Measurements from ENCODE around the gene AIF1.

Gene AIF1

GRCh38 chr6:31619805-31620585 lies 5.0 kb downstream of the AIF1 start:
- Histone ChIP-seq H3K9me2 (replicated peaks; ENCODE audit: insufficient read depth, low read length) (no peaks in the 10 kb centered on the region), H3K27ac (ENCODE audit: low read length) (peak overlapping the region; percentile 99), H3K4me1 (ENCODE audit: low read length) (peaks cover 9% of the 10 kb centered on the region), H4K20me1 (ENCODE audit: insufficient read depth, low read length) (no peaks in the 10 kb centered on the region), H3K9me3 (replicated peaks; ENCODE audit: insufficient read depth, low read length) (no peaks in the 10 kb centered on the region), H3K9ac (ENCODE audit: low read length) (peak overlapping the region; percentile 91), H3K27me3 (replicated peaks; ENCODE audit: insufficient read depth, low read length) (no peaks in the 10 kb centered on the region), H3K4me3 (ENCODE audit: low read length) (peak overlapping the region; percentile 72), H2AFZ (ENCODE audit: low read length) (peak overlapping the region; percentile 63), H3K36me3 (replicated peaks; ENCODE audit: insufficient read depth, low read length) (peaks cover 3% of the 10 kb centered on the region; the same call in 1 of the 2 replicates), H3K4me2 (ENCODE audit: low read depth, low read length) (peak overlapping the region; percentile 66), H3F3A (ENCODE audit: insufficient read depth, low read length) (peaks cover 8% of the 10 kb centered on the region; the same call in 1 of the 2 replicates), H3K79me2 (ENCODE audit: low read length) (peaks cover 44% of the 10 kb centered on the region)
- peak; percentile 98 for DNase-seq
- TF ChIP-seq EZH2 (optimal IDR thresholded peaks at IDR 0.05; ENCODE audit: low read depth, low read length) (no peak), EZH2phosphoT487 (IDR thresholded peaks at IDR 0.05; ENCODE audit: low read length) (no peak)
- TF ChIP-seq, protein P1, sequence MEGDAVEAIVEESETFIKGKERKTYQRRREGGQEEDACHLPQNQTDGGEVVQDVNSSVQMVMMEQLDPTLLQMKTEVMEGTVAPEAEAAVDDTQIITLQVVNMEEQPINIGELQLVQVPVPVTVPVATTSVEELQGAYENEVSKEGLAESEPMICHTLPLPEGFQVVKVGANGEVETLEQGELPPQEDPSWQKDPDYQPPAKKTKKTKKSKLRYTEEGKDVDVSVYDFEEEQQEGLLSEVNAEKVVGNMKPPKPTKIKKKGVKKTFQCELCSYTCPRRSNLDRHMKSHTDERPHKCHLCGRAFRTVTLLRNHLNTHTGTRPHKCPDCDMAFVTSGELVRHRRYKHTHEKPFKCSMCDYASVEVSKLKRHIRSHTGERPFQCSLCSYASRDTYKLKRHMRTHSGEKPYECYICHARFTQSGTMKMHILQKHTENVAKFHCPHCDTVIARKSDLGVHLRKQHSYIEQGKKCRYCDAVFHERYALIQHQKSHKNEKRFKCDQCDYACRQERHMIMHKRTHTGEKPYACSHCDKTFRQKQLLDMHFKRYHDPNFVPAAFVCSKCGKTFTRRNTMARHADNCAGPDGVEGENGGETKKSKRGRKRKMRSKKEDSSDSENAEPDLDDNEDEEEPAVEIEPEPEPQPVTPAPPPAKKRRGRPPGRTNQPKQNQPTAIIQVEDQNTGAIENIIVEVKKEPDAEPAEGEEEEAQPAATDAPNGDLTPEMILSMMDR (IDR thresholded peaks at IDR 0.05; ENCODE audit: low read length), result no peak

DNA sequence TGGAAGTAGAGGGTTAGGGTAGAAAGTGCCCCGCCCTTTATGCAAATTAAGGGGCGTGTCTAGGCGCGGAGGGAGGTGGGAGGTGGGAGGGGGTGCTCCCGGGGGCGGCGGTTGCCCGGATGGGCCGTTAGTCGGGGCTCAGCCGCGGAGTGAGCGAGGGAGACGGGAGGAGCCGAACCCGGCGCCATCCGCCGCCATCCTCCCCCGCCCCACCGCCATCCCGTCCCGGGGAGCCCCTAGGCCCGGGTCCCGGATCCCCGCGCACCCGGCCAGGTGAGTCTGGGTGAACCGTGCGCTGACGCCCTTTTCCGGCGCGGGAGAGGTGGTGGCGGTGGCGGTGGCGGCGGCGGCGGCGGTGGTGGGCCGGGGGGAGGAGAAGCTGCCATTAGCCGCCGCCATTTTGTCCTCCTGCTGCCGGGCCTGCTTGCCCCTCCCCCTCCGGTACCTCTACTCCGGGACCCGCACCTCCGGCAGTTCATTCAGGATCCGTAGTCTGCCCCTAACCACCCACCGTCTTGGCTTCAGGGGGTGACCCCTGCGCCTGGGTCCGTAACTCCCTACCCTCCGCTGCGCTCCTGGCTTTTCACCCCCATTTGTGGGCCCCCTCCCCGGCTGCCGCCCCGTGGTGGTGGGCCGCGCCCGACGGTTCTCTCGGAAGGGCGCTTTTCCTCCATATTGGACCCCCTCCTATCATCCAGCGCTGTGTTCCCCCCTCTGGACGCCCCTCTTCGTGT lies 5.7 kb downstream of the AIF1 start, which contains the start of gene PRRC2A:
TSS of gene PRRC2A (plus strand) at position 130 of the 734 bp plus-strand sequence. CDS start 2,075 bp downstream, outside the sequence.
- H3K4me2 ChIP-seq (ENCODE audit: low read depth, low read length), result peak within 1 kb of the TSS; percentile 71
- DNase-seq, result no peak
- peaks cover 8% of the 10 kb centered on the region; the same call in 1 of the 2 replicates for H3K4me1 ChIP-seq (ENCODE audit: low read length)
- no peaks in the 10 kb centered on the region for H4K20me1 ChIP-seq (ENCODE audit: insufficient read depth, low read length)
- peak within 1 kb of the TSS; percentile 97 for H3K9ac ChIP-seq (ENCODE audit: low read length)
- H3K79me2 ChIP-seq (ENCODE audit: low read length), result peaks cover 52% of the 10 kb centered on the region
- H3K27me3 ChIP-seq (replicated peaks; ENCODE audit: insufficient read depth, low read length), result no peaks in the 10 kb centered on the region
- peak within 1 kb of the TSS; percentile 99 for H3K27ac ChIP-seq (ENCODE audit: low read length)
- H3K9me2 ChIP-seq (replicated peaks; ENCODE audit: insufficient read depth, low read length), result no peaks in the 10 kb centered on the region
- H3F3A ChIP-seq (ENCODE audit: insufficient read depth, low read length), result peaks cover 7% of the 10 kb centered on the region; the same call in 1 of the 2 replicates
- H2AFZ ChIP-seq (ENCODE audit: low read length), result peak within 1 kb of the TSS; percentile 63
- TF ChIP-seq, protein P1 (IDR thresholded peaks at IDR 0.05; ENCODE audit: low read length), result no peak
- TF ChIP-seq EZH2phosphoT487 (IDR thresholded peaks at IDR 0.05; ENCODE audit: low read length), result no peak
- no peak for TF ChIP-seq EZH2 (optimal IDR thresholded peaks at IDR 0.05; ENCODE audit: low read depth, low read length)
- H3K9me3 ChIP-seq (replicated peaks; ENCODE audit: insufficient read depth, low read length), result no peaks in the 10 kb centered on the region
- H3K36me3 ChIP-seq (replicated peaks; ENCODE audit: insufficient read depth, low read length), result peaks cover 4% of the 10 kb centered on the region; the same call in 1 of the 2 replicates
- peak within 1 kb of the TSS; percentile 95 for H3K4me3 ChIP-seq (ENCODE audit: low read length)

DNA sequence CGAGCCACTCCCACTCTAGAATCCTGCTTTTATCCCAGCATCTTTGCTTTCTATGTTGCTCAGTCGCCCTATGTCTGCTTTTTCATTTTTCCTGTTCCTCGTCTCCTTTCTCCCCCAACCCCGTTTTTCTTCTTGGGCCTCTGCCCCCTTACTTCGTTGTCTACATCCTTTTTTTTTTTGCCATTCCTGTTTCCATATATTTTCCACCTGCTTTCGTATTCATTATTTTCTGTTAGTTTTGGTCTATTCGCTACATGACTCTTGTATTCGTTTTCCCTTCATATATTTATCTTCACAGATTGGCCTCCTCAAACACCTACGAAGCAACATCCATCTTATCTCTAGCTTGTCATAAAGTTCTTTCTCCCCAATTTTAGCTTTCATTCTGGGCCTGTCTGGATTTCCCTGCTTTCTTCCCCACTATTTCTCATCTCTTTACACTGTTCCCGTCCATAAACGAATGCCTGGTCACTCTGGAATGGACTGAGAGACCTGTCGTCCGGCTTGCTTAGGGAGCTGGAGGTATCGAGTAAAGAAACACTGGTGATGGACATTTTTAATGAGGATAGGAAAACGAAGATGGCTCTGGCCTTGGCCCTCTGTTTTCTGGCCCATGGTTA lies 6.4 kb downstream of the AIF1 start:
- no peaks in the 10 kb centered on the region for H3K27me3 ChIP-seq (replicated peaks; ENCODE audit: insufficient read depth, low read length)
- H3K4me1 ChIP-seq (ENCODE audit: low read length), result peaks cover 8% of the 10 kb centered on the region; the same call in 1 of the 2 replicates
- peaks cover 8% of the 10 kb centered on the region; the same call in 1 of the 2 replicates for H3K36me3 ChIP-seq (replicated peaks; ENCODE audit: insufficient read depth, low read length)
- peak overlapping the region; percentile 51; the same call in 1 of the 2 replicates for H2AFZ ChIP-seq (ENCODE audit: low read length)
- no peak for TF ChIP-seq EZH2phosphoT487 (IDR thresholded peaks at IDR 0.05; ENCODE audit: low read length)
- TF ChIP-seq, protein P1 (IDR thresholded peaks at IDR 0.05; ENCODE audit: low read length), result no peak
- TF ChIP-seq EZH2 (optimal IDR thresholded peaks at IDR 0.05; ENCODE audit: low read depth, low read length), result no peak
- peaks cover 59% of the 10 kb centered on the region for H3K79me2 ChIP-seq (ENCODE audit: low read length)
- DNase-seq, result no peak
- H3K4me2 ChIP-seq (ENCODE audit: low read depth, low read length), result peak overlapping the region; percentile 71
- no peaks in the 10 kb centered on the region for H3K9me3 ChIP-seq (replicated peaks; ENCODE audit: insufficient read depth, low read length)
- H3K27ac ChIP-seq (ENCODE audit: low read length), result peak overlapping the region; percentile 59; the same call in 1 of the 2 replicates
- H3K4me3 ChIP-seq (ENCODE audit: low read length), result peak overlapping the region; percentile 95
- H3K9me2 ChIP-seq (replicated peaks; ENCODE audit: insufficient read depth, low read length), result no peaks in the 10 kb centered on the region
- peaks cover 7% of the 10 kb centered on the region; the same call in 1 of the 2 replicates for H3F3A ChIP-seq (ENCODE audit: insufficient read depth, low read length)
- no peaks in the 10 kb centered on the region for H4K20me1 ChIP-seq (ENCODE audit: insufficient read depth, low read length)
- peak overlapping the region; percentile 97 for H3K9ac ChIP-seq (ENCODE audit: low read length)

Data from MM.1S (cell line).